ENCODE measurements around the gene USP31.

Gene USP31

DNA sequence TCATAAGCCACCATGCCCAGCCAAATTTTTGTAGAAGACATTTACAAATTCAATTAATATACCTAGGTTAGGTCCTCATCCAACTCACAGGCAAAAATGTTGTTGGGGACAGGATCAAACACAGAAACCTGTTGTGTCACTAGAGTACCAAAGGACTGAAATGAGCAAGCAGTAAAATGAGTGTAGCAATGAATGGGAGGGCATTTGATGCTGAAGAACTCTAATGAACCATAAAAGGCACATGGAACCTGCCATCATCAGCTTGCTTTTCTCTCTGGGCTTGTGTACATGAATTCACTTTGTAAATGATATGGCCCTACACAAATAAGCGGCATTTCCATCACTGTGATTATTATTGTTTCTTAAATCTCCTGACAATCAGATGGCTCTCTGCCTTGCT lies 17.8 kb downstream of the USP31 start:
- TF ChIP-seq, protein P1, sequence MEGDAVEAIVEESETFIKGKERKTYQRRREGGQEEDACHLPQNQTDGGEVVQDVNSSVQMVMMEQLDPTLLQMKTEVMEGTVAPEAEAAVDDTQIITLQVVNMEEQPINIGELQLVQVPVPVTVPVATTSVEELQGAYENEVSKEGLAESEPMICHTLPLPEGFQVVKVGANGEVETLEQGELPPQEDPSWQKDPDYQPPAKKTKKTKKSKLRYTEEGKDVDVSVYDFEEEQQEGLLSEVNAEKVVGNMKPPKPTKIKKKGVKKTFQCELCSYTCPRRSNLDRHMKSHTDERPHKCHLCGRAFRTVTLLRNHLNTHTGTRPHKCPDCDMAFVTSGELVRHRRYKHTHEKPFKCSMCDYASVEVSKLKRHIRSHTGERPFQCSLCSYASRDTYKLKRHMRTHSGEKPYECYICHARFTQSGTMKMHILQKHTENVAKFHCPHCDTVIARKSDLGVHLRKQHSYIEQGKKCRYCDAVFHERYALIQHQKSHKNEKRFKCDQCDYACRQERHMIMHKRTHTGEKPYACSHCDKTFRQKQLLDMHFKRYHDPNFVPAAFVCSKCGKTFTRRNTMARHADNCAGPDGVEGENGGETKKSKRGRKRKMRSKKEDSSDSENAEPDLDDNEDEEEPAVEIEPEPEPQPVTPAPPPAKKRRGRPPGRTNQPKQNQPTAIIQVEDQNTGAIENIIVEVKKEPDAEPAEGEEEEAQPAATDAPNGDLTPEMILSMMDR (IDR thresholded peaks at IDR 0.05; ENCODE audit: low read depth, low read length, missing control alignments): no peak
- no peak overlapping the region for H3K4me3 ChIP-seq (ENCODE audit: low read depth, low read length)
- no peak for DNase-seq (ENCODE audit: low read depth)

DNA sequence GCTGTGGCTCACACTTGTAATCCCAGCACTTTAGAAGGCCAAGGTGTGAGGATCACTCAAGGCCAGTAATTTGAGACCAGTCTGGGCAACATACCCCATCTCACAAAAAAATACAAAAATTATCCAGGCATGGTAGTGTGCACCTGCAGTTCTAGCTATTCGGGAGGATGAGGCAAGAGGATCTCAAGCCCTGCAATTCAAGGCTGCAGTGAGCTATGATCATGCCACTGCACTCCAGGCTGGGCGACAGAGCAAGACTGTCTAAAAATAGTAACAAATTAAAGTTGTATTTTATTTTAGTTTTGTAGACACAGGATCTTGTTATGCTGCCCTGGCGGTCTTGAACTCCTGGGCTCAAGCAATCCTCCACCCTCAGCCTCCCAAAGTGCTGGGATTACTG lies 18.2 kb downstream of the USP31 start:
- TF ChIP-seq, protein P1 (IDR thresholded peaks at IDR 0.05; ENCODE audit: low read depth, low read length, missing control alignments): no peak
- no peak overlapping the region for H3K4me3 ChIP-seq (ENCODE audit: low read depth, low read length)

DNA sequence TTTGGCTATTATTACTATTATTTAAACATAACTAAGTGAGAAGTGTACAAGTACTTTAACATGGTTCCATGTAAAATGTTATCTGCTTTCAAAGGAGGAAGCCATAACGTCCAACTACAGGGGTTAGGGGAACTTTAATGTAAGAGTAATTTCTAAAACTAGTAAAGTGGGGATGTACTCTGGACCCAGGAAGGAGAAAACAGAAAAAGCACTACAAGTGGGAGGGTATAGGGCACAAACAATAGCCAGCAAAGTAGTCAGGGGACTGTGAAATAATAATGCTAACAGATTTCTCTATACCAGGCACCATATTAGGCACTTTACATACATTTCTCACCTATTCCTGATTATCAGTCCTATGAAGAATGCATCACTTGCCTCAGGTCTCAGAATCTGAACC lies 19.6 kb downstream of the USP31 start:
- no peak for DNase-seq (ENCODE audit: low read depth)
- no peak overlapping the region for H3K4me3 ChIP-seq (ENCODE audit: low read depth, low read length)

More for the DNA sequence above, 18.2 kb downstream of the USP31 start:
- no peak for DNase-seq (ENCODE audit: low read depth)

DNA sequence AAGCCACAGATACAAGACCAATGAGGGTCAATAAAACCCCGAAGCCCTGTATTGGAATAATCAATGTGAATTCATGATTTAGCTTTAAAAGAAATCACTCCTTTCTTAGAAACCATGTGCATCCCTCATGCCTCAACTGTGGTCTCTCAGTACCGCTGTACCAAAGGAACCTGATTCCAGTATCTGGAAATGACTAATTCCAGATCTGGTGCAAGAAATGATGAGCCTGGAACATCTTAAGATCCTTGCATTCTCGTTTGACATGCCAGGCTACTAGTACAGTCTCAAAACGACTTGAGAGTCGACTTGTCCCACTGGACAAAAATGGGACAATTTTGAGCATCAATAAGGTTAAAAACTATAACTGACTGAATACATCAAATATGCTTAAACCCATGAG lies 21.2 kb downstream of the USP31 start:
- TF ChIP-seq, protein P1 (IDR thresholded peaks at IDR 0.05; ENCODE audit: low read depth, low read length, missing control alignments): no peak
- no peak for DNase-seq (ENCODE audit: low read depth)
- H3K4me3 ChIP-seq (ENCODE audit: low read depth, low read length): no peak overlapping the region

More for the DNA sequence above, 19.6 kb downstream of the USP31 start:
- TF ChIP-seq, protein P1 (IDR thresholded peaks at IDR 0.05; ENCODE audit: low read depth, low read length, missing control alignments): no peak

DNA sequence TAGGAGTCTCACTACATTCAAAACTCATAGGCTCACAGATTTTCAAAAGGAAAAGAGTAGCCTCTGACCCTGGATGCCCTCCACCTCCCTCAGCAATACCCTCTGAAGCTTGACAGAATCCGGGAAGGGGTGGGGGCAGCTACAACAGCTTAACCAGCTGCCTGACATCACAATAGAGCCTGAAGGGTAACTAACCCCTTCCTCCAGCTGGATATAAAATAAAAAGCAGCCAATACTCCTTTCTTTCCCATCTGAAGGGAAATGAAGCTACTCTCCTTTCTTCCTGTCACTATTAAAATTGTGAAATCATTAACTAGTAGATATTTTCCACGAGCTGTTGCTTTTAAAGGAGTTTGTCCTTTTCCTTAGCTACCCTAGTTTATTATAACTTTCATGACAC lies 24.0 kb downstream of the USP31 start:
- H3K4me3 ChIP-seq (ENCODE audit: low read depth, low read length): no peak overlapping the region
- no peak for DNase-seq (ENCODE audit: low read depth)
- TF ChIP-seq, protein P1 (IDR thresholded peaks at IDR 0.05; ENCODE audit: low read depth, low read length, missing control alignments): no peak

DNA sequence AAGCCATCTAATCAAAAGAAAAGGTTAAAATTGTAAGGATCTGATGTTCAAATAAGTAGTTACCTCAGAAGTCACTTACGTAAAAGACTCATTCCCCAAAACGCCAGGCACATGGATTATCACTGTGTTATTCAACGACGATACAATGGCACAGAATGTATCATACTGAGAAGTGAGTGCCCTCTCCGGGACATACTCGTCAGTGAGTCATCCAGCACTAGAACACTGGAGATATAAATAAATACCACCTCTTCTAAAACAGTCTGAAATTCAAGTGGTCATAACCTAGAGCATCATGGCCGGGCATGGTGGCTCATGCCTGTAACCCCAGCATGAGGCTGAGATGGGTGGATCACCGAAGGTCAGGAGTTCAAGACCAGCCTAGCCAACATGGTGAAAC lies 24.9 kb downstream of the USP31 start:
- no peak overlapping the region for H3K4me3 ChIP-seq (ENCODE audit: low read depth, low read length)
- TF ChIP-seq, protein P1 (IDR thresholded peaks at IDR 0.05; ENCODE audit: low read depth, low read length, missing control alignments): no peak
- no peak for DNase-seq (ENCODE audit: low read depth)

DNA sequence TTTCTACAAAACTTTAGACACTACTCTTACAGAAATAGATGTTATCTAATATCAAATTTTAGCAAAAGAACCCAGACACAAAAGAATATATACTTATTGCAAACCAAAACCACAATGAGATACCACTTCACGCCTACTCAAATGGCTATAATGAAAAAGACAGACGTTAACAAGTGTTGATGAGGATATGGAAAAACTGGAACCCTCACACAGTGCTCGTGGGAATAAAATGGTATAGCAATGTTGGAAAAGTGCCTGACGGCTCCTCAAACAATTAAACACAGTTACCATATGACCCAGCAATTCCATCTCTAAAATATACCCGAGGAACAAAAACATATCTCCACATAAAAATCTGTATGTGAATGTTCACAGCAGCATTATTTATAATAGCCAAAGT lies 27.1 kb downstream of the USP31 start:
- no peak overlapping the region for H3K4me3 ChIP-seq (ENCODE audit: low read depth, low read length)
- DNase-seq (ENCODE audit: low read depth): no peak
- TF ChIP-seq, protein P1 (IDR thresholded peaks at IDR 0.05; ENCODE audit: low read depth, low read length, missing control alignments): no peak

Measured in GM12864 (cell line).